ENCODE data around the gene TMEM181. TPM values are rescaled to one million over a fixed set of nuclear protein-coding genes. Genes with fewer than 3 reads are reported as not detected.

The TMEM181 gene
- total and polyA plus RNA-seq, 2 of the 13 experiments (the other 11 are each of a cell fraction or from before 2014, with no cell fraction given), result 59.1 to 108 TPM

GRCh38 chr6:158644231-158645063, 84.6 kb downstream of the TMEM181 start, which contains the start of gene DYNLT1 (continued):
- peak; percentile 73; the same call in 1 of the 2 replicates for TF ChIP-seq ZNF710 (CRISPR knock-in tag; IDR thresholded peaks at IDR 0.05; ENCODE audit: borderline replicate concordance)
- peak; percentile 85; the same call in 1 of the 2 replicates for TF ChIP-seq MAZ (IDR thresholded peaks at IDR 0.05; ENCODE audit: borderline replicate concordance, low read depth, low read length)
- peak; percentile 93 for TF ChIP-seq MAZ (CRISPR knock-in tag; IDR thresholded peaks at IDR 0.05; ENCODE audit: low read depth)
- peak; percentile 85; the same call in 1 of the 2 replicates for TF ChIP-seq ZFP90 (CRISPR knock-in tag; IDR thresholded peaks at IDR 0.05; ENCODE audit: borderline replicate concordance)
- peak; percentile 81 for TF ChIP-seq HOXA3 (CRISPR knock-in tag; IDR thresholded peaks at IDR 0.05)
- peak; percentile 82 for TF ChIP-seq TP53 (CRISPR knock-in tag; conservative IDR thresholded peaks at IDR 0.05)
- peak; percentile 93 for TF ChIP-seq YEATS4 (CRISPR knock-in tag; IDR thresholded peaks at IDR 0.05; ENCODE audit: borderline replicate concordance)
- TF ChIP-seq POGK (CRISPR knock-in tag; conservative IDR thresholded peaks at IDR 0.05), result peak; percentile 77; the same call in 1 of the 2 replicates
- TF ChIP-seq ZNF329 (CRISPR knock-in tag; IDR thresholded peaks at IDR 0.05; ENCODE audit: low read depth), result peak; percentile 87
- TF ChIP-seq ELF1 (CRISPR knock-in tag; IDR thresholded peaks at IDR 0.05), result peak; percentile 29; the same call in 1 of the 2 replicates
- TF ChIP-seq AKAP8 (CRISPR knock-in tag; IDR thresholded peaks at IDR 0.05), result no peak
- TF ChIP-seq SP1 (IDR thresholded peaks at IDR 0.05), result no peak
- peak; percentile 76 for TF ChIP-seq SP1 (CRISPR knock-in tag; IDR thresholded peaks at IDR 0.05)
- peak; percentile 83 for TF ChIP-seq MEIS1 (CRISPR knock-in tag; IDR thresholded peaks at IDR 0.05; ENCODE audit: borderline replicate concordance)
- peak; percentile 35; the same call in 1 of the 2 replicates for TF ChIP-seq AHR (CRISPR knock-in tag; IDR thresholded peaks at IDR 0.05)
- TF ChIP-seq SOX6 (IDR thresholded peaks at IDR 0.05), result no peak
- TF ChIP-seq SOX6 (CRISPR knock-in tag; IDR thresholded peaks at IDR 0.05), result peak; percentile 77
- peak; percentile 90 for TF ChIP-seq ETS1 (CRISPR knock-in tag; IDR thresholded peaks at IDR 0.05)
- TF ChIP-seq TSC22D2 (CRISPR knock-in tag; IDR thresholded peaks at IDR 0.05; ENCODE audit: borderline replicate concordance), result peak; percentile 90; the same call in 1 of the 2 replicates
- no peak for TF ChIP-seq KAT2B (IDR thresholded peaks at IDR 0.05; ENCODE audit: borderline replicate concordance, low read depth, low read length)
- peak; percentile 42; the same call in 1 of the 2 replicates for TF ChIP-seq ZNF331 (CRISPR knock-in tag; IDR thresholded peaks at IDR 0.05)
- TF ChIP-seq ZFP36L1 (CRISPR knock-in tag; IDR thresholded peaks at IDR 0.05), result peak; percentile 61
- 0 out of 2 replicates have a peak, but pooled peaks have one; percentile 6 for TF ChIP-seq ADNP (CRISPR knock-in tag; IDR thresholded peaks at IDR 0.05)
- TF ChIP-seq CAMTA2 (CRISPR knock-in tag; IDR thresholded peaks at IDR 0.05; ENCODE audit: borderline replicate concordance), result peak; percentile 14; the same call in 1 of the 2 replicates
- no peak for TF ChIP-seq TOE1 (CRISPR knock-in tag; IDR thresholded peaks at IDR 0.05)
- TF ChIP-seq WIZ (CRISPR knock-in tag; IDR thresholded peaks at IDR 0.05), result peak; percentile 58; the same call in 1 of the 2 replicates

All from HepG2 (cell line).